Umbilical cord (tissue), 2 donors: ENCODE results near the gene MARK2. TPM values are rescaled to one million over a fixed set of nuclear protein-coding genes. Genes with fewer than 3 reads are reported as not detected.
A peak's percentile ranks its signal among the peaks of the same experiment; 100 is the strongest.
"Not testable (repeated sequence)": the region's sequence is repeated elsewhere in the genome, so short reads cannot be mapped to it uniquely, and the experiment has no call there.

Experiments
- DNase-seq: peaks from one replicate; pipeline ENCODE4 v3.0.0-alpha.2; 2015; ENCODE audit warnings: low spot score
- total RNA-seq: library from RNA; depleted of rRNA; stranded (reverse); fragments of >200 nt; gene quantifications from one replicate; pipeline ENCODE4 v1.2.3, GENCODE V29; 2014; ENCODE audit warnings: low replicate concordance; ENCODE audit not compliant: insufficient read depth

Gene MARK2
- total RNA-seq, result 10.8 TPM

DNA sequence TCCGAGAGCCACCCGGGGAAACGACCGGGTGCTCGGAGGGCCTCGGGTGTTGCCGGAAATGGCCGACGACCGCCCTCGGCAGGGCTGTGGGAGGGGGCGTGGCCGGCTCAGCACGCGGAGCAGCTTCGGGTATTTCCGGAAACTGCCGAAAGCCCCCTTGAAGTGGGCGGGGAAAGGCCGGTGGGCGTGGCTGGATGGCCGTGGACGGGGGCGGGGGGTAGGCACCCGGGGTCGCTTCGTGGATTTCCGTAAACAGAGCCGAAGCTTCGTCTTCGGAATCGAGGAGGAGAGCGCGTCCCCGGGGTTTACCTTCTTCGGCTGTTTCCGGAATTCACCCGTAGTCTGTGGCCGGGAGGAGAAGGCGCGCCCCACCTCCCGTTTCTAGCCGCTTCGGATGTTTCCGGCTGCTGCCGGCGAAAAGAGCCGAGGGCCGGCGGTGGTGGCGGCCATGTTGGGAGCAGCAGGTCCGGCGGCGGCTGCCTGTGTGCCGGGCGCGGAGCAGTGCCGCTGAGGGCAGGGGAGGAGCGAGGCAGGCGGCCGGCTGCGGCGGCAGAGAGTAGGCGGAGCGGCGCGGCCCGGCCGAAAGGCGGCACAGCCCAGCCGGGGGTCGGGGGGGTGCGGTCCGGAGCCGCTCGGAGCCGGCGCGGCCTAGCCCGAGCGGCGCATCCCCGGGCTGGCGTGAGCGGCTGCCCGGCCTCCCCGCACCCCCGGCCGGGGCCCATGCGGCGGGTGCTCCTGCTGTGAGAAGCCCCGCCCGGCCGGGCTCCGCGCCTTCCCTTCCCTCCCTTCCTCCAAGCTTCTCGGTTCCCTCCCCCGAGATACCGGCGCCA is at the start of gene MARK2:
MARK2 (plus strand) TSS at position 433 of the 830 bp plus-strand sequence; CDS start at position 830, 397 bp downstream.
- peak; percentile 100 for DNase-seq

- DNase-seq, result no peak
Observed at GRCh38 chr11:63791495-63792167, 47.3 kb upstream of the MARK2 start.

DNA sequence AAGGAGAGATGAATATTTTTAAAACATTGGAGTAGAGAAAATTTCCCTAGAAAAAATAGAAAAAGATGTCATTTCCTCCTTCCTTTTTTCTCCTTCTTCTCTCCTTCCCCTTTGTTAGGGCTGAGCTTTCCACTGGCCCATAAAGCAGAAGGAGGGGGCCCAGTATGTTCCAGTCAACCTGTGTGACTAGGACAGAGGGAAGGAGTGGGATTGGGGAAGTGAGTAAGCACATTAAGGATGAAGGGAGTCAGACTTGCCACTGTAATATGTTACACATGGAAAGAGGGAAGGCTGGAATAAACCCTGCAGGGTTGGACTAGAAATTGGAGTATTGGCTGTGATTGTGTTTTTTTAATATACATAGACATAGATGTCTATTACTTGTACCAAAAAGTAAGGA is 45.7 kb upstream of the MARK2 start:
- no peak for DNase-seq

- no peak for DNase-seq
Observed at GRCh38 chr11:63795066-63795465, 43.8 kb upstream of the MARK2 start.

DNA sequence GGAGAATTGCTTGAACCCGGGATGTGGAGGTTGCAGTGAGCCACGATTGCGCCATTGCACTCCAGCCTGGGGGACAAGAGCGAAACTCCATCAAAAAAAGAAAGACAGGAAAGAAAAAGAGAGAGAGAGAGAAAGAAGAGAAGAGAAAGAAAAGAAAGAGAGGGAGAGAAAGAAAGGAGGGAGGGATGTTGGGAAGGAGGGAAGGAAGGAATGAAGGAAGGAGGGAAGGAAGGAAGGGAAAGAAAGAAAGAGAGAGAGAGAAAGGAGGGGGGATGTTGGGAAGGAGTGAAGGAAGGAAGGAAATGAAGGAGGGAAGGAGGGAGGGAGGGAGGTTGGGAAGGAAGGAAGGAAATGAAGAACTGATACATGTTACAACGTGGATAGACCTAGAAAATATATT is 38.0 kb upstream of the MARK2 start:
- no peak for DNase-seq

GRCh38 chr11:63802637-63803414 is 36.1 kb upstream of the MARK2 start:
- no peak for DNase-seq

DNA sequence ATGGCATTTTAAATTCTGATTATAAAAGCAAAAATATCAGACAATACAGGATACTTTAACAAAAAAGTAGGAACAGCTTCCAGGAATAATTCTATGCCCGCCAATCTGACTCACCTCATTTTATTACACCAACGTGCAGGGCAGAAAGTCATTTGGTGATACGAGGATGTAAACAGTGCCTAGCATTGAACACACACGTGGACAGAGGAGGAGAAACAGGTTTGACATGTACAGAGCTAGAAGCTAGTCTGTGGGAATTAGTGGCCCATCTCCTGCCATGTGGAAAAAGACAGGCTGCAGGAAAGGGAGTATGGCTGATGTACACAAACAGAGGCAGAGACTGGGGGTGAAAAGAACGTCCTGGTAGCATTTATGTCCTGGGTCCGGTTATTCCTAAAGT is 34.7 kb upstream of the MARK2 start:
- no peak for DNase-seq

DNA sequence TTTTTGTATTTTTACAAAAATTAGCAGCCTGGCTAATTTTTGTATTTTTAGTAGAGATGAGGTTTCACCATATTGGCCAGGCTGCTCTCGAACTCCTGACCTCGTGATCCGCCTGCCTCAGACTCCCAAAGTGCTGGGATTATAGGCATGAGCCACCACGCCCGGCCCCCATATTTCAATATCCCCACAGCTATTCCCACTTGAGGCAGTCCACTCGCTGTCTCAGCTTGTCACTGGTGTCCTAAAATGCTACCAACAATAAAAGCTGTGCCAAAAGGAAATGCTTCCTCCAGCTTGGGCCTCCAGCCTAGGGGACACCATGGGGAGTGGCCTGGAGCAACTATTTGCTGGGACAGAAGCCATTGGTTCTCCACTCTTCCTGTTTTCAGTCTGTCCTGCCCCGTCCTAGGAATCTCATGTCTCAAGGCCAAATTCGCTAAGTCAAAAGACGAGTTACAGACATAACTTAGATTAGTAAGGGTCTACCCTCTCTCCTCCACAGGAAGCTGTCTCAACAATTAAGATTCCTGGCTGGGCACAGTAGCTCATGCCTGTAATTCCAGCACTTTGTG is 33.0 kb upstream of the MARK2 start:
- peak; percentile 60 for DNase-seq

- not testable (repeated sequence) for DNase-seq
Observed at GRCh38 chr11:63810383-63810782, 28.5 kb upstream of the MARK2 start.

- DNase-seq, result no peak
Observed at GRCh38 chr11:63811522-63811921, 27.4 kb upstream of the MARK2 start.

DNA sequence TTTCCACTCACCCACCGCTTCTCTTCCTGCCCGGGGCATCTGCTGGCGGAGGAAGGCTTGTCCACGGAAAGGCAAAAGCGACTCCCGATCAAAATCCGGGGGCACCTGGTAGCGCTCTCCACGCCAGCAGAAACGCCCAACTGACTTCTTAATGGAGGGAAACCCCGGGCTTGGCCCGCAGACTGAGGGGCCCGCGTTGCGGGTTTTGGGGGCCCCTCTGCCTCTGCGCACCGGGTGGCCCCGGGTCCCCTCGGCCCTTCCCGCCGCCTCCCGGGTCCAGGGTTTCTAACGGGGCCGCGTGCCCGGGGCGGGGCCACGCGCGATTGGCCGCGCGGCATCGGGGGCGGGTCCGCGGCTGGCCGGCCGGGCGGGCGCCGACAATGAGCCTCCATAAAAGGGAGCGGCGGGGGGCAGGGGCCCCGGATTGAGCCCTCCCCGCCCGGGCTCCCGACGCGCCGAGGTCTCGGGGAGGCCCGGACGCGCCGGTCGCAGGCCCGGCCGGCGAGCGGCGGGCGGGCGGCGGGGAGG is 25.8 kb upstream of the MARK2 start, which contains the start of gene SPINDOC:
SPINDOC (plus strand) TSS at position 422 of the 528 bp plus-strand sequence. CDS start 231 bp downstream, outside the sequence.
- DNase-seq, result peak; percentile 81

- DNase-seq, result peak; percentile 81
Observed at GRCh38 chr11:63813563-63814382, 25.1 kb upstream of the MARK2 start.

- peak; percentile 30 for DNase-seq
Observed at GRCh38 chr11:63814383-63814736, 24.6 kb upstream of the MARK2 start.

DNA sequence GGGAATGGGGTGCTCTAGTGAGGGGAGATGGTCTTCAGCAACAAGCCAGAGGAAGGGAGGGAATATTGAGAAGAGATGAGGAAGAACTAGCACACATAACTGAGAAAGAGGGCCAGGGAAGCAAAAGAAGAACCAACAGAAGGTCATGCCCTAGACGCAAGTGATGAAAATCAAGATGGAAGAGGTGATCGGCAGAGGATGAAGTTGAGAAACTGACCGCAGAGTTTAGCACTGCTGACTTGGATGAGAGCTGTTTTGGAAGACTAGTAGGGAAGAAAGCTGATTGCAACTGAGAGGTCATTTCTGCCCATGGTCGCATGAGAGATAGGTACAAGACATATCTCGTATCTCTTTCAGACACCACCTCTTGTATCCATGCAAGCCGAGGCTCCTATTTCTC is 22.7 kb upstream of the MARK2 start:
- DNase-seq, result no peak

DNA sequence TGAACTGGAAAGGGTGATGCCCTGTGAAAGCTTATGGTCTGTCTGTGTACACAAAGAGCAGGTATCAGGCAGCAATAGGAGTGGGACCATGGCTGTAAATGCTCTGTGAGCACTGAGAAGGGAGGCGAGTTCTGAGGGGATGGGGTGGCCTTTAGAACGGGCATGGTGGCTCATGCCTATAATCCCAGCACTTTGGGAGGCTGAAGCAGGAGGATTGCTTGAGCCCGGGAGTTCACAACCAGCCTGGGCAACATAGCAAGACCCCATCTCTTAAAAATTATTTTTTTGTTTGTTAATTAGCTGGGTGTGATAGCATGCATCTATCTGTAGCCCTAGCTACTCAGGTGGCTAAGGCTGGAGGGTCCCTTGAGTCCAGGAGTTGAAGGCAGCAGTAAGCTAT is 22.2 kb upstream of the MARK2 start:
- DNase-seq, result no peak

- DNase-seq, result no peak
Observed at GRCh38 chr11:63817758-63818498, 21.0 kb upstream of the MARK2 start.

- no peak for DNase-seq
Observed at GRCh38 chr11:63818609-63819008, 20.3 kb upstream of the MARK2 start.

DNA sequence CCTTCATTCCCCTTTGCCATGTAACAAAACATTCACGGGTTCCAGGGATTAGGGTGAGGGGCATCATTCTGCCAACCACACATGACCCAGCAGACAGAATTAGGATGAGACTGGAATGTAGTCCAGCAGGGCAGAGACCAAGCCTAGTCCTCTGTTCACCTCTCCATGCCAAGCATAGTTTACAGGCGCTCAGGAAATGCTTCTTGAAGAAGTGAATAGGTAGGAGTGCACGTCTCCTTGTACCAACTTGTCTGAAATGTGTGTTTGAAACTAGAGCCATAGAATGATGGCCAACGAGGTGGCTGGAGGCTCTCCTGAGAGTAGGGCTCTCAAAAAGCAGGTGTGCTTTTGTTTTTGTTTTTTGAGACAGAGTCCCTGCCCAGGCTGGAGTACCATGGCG is 17.5 kb upstream of the MARK2 start:
- DNase-seq, result no peak

GRCh38 chr11:63826471-63827190 is 12.3 kb upstream of the MARK2 start:
- no peak for DNase-seq
